HG02840 (cell line): Measurements from ENCODE around the gene MYO1E.

ENCODE experiments used
- ATAC-seq: cut with Tn5 transposase; IDR thresholded peaks from one replicate; pipeline ENCODE4 v1.9.1; 2021; ENCODE audit warnings: mild to moderate bottlenecking, moderate library complexity, moderate number of reproducible peaks; ENCODE audit not compliant: unreplicated experiment, low FRiP score

Gene MYO1E

GRCh38 chr15:59116141-59116540 is 256.5 kb downstream of the MYO1E start:
- no peak for ATAC-seq

GRCh38 chr15:59115047-59115446 is 257.6 kb downstream of the MYO1E start:
- no peak for ATAC-seq

DNA sequence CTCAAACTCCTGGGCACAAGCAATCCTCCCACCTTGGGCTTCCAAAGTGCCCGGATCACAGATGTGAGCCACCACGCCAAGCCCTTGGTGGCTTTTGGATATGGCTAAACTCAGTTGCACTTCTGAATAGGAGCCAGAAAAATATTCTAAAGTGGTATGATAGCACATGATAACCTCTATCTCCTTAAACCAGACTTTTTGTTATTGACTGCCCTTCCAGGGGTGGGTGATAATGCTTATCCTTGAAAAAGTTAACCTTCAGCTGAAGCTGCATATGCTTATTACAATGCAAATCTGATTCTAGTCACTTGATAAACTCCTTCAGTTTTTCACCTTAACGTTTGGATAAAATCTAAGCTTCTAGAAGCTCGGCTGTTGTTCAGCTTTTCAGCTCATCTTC is 261.4 kb downstream of the MYO1E start:
- ATAC-seq = no peak

DNA sequence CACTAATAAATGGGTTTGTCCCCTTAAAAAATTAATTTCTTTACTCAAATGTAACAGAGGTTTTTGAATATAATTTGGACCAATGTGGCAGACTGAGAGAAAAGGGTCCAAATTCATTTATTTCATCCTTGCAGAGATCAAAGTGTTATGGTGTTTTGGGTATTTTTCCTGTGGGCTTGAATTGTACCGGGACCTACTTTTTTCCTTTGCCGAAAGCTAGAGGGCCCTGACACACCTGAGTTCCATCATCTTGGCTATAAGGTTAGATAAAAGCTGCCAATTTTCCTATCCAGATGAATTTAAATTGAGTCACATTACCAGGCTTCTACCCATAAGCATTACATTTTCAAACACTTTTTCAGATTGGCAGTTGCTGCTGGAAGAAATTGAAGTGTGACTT is 266.8 kb downstream of the MYO1E start:
- ATAC-seq = no peak

DNA sequence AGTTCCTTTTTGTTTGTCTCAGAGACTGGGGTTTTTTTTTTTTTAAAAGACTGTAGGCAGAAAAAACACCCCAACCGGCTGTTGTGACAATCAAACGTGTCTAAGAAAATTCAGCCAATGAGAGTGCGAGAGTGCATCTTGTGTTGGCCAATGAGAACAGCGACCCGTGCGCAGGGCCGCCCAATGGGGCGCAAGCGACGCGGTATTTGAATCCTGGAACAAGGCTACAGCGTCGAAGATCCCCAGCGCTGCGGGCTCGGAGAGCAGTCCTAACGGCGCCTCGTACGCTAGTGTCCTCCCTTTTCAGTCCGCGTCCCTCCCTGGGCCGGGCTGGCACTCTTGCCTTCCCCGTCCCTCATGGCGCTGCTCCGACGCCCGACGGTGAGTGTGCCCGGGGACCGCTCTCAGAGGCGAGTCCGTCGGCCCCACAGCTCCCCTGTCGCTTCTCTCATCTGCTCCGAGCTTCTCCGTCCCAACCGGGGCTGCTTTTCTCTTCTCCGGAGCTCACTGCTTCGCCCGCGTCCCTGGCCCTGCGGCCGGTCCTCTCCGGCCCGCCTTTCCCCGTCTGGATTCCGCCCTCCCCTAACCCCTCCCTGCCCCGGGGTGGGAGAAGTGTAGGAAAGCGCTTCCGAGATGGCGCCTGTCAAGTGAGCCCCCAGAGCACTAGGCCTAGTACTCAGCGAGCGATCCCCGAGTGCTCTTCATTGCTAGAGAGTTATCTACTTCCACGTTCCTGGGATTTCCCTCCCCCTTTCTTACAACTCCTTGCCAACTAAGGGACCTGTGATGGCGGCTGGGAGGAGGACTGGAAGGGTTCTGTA is 267.5 kb downstream of the MYO1E start, which contains the start of gene CCNB2:
Gene CCNB2 (plus strand): TSS at position 235 of the 821 bp plus-strand sequence. CDS start 123 bp downstream, at position 358.
- ATAC-seq = peak; percentile 97

DNA sequence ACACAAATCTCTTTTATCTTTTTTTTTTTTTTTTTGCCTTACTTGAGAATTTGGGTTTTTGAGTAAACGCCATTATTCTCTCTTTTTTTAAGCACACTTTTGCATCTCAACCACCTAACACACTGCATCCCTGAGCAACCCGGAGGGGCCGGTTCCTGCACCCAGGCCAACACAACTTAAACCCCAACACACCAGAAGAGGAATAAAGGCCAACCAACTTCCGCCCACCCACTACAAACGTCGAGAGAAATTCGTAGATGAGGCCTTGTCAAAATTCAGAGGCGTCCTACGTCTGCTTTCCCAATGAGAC is 268.1 kb downstream of the MYO1E start:
- ATAC-seq = no peak

- no peak for ATAC-seq
Measured at GRCh38 chr15:59099162-59099685, 273.4 kb downstream of the MYO1E start.

DNA sequence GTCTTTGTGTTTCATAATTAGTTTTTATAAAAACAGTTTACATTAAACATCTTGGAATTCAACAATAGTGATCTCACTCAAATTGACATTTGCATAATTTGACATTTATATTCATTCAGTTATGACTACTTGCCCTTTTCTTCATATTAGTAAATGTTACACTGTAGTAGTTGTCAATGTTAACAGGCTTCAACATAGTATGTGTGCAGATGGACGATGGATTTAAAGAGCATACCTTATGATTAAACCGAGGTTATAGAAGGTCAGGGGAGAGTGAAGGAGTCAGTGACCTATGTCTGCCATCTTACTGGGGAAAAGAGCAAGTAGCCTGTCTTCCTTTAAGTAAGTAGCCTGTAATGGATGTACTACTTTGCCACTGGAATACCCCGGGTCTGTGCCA is 276.2 kb downstream of the MYO1E start:
- ATAC-seq = no peak

- ATAC-seq = no peak
Measured at GRCh38 chr15:59094077-59094476, 278.6 kb downstream of the MYO1E start.

GRCh38 chr15:59087731-59088130 is 284.9 kb downstream of the MYO1E start:
- ATAC-seq = no peak
